Upper lobe of left lung (tissue), 6 donors: ENCODE measurements around the gene GFRA1. TPM values are rescaled to one million over a fixed set of nuclear protein-coding genes. Genes with fewer than 3 reads are reported as not detected.

Experiments
- ATAC-seq, 2 donors: fragments of 200-7000 bp; cut with Tn5 transposase; one replicate each; pipeline ENCODE4 v1.9.1; 2022; ENCODE audit warnings: mild to moderate bottlenecking in 2 of 2, moderate library complexity in 2 of 2; ENCODE audit not compliant: low FRiP score in 2 of 2
- DNase-seq, 2 donors: peaks; one replicate each; pipeline ENCODE4 v3.0.0-alpha.2; 2019 to 2020
- H3K27ac ChIP-seq, 4 donors: fragments of 200-600 bp; sonication (generic); one replicate each; pipeline ENCODE4 v1.5.1; 2016 to 2019
- H3K27me3 ChIP-seq, 4 donors: fragments of 200-600 bp; sonication (generic); one replicate each; pipeline ENCODE4 v1.5.1; 2017 to 2019
- H3K36me3 ChIP-seq, 4 donors: fragments of 200-600 bp; sonication (generic); one replicate each; pipeline ENCODE4 v1.5.1; 2016 to 2019
- H3K4me1 ChIP-seq, 4 donors: fragments of 200-600 bp; sonication (generic); one replicate each; pipeline ENCODE4 v1.5.1; 2018 to 2019
- H3K4me3 ChIP-seq, 4 donors: fragments of 200-600 bp; sonication (generic); one replicate each; pipeline ENCODE4 v1.5.1; 2017 to 2019; ENCODE audit warnings: mild to moderate bottlenecking in 2 of 4, moderate library complexity in 1 of 4
- H3K9me3 ChIP-seq, 4 donors: fragments of 200-600 bp; sonication (generic); one replicate each; pipeline ENCODE4 v1.5.1; 2018 to 2019
- CTCF ChIP-seq, 6 experiments: fragments of 450-650 bp in 4 of 6; fragments of 200-600 bp in 2 of 6; sonication (generic) in 2 of 6; IDR thresholded peaks; one replicate each; pipeline ENCODE4 v1.5.1; 2016 to 2019; ENCODE audit warnings: antibody characterized with exemption in 6 of 6
- EP300 ChIP-seq, 4 donors: sonication (generic); formaldehyde crosslinking; IDR thresholded peaks; one replicate each; pipeline ENCODE4 v1.5.1; 2017; ENCODE audit warnings: antibody characterized with exemption in 4 of 4, control low read depth in 2 of 4
- POLR2A ChIP-seq, 4 donors: fragments of 450-650 bp; IDR thresholded peaks; one replicate each; pipeline ENCODE4 v1.5.1; 2016 to 2017; ENCODE audit warnings: antibody characterized with exemption in 4 of 4, mild to moderate bottlenecking in 2 of 4
- POLR2AphosphoS5 ChIP-seq, 2 donors: sonication (generic); formaldehyde crosslinking; IDR thresholded peaks; one replicate each; pipeline ENCODE4 v1.5.1; 2017; ENCODE audit warnings: antibody characterized with exemption in 2 of 2
- WGBS, 2 donors: methylation state at CpG; one replicate each; pipeline ENCODE4 v1.1.5; 2017 to 2018; 5-methylcytosine and 5-hydroxymethylcytosine counted together
- total RNA-seq, 6 donors: library from RNA; depleted of rRNA in 4 of 6; stranded (reverse); fragments of >200 nt in 4 of 6; gene quantifications; one replicate each; pipeline versions ENCODE4 v1.1.0 to v1.2.1, GENCODE V29; 2016 to 2021
- donor health status: DM: no; HTN: no; CAD: no; lungs with moderate emphysema.
- donor health status: DM: no; HTN: yes; CAD: no; lungs with severe emphysema.

The GFRA1 gene
- total RNA-seq, 6 donors from 2014 or later, result under 0.01 to 9.2 (median 2.3) TPM

DNA sequence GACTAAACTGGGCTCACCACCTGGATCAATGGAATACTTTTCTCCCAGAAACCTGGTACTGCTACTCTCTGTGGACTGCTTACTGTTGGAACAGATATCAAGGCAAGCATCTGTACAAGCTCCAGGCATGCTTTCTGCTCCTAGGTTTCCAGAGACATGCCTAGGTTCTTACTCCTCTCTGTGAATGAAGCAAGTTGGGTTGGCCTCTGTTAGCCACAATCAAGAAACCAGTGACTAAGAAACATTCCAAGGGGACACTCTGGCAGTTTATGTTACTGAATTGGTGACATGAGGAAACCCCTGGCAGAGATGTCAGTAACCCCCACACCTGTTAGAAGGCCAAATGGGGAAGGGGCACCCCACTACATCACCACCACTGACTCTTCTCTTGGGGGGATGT, 121.9 kb downstream of the GFRA1 start:
- H3K27me3 ChIP-seq, result no peaks in the 10 kb centered on the region
- no peak overlapping the region for H3K4me3 ChIP-seq
- ATAC-seq (no peak), DNase-seq (no peak)
- no peaks in the 10 kb centered on the region for H3K36me3 ChIP-seq
- no peak overlapping the region for H3K27ac ChIP-seq
- no peaks in the 10 kb centered on the region for H3K4me1 ChIP-seq
- TF ChIP-seq CTCF (IDR thresholded peaks at IDR 0.05) (no peak), POLR2A (IDR thresholded peaks at IDR 0.05) (no peak), EP300 (IDR thresholded peaks at IDR 0.05) (no peak)
- no peaks in the 10 kb centered on the region for H3K9me3 ChIP-seq

- H3K4me1 ChIP-seq, result no peaks in the 10 kb centered on the region
- WGBS, 2 donors, result 57 to 59% methylated on average over 6 of the region's 6 CpGs
- H3K9me3 ChIP-seq, result no peaks in the 10 kb centered on the region
- no peak for ATAC-seq
- no peaks in the 10 kb centered on the region for H3K36me3 ChIP-seq
- no peaks in the 10 kb centered on the region for H3K27me3 ChIP-seq
- DNase-seq, result no peak
- no peak overlapping the region for H3K4me3 ChIP-seq
- no peak for TF ChIP-seq CTCF (IDR thresholded peaks at IDR 0.05)
- TF ChIP-seq POLR2A (IDR thresholded peaks at IDR 0.05), result no peak
- no peak for TF ChIP-seq EP300 (IDR thresholded peaks at IDR 0.05)
- no peak for TF ChIP-seq POLR2AphosphoS5 (IDR thresholded peaks at IDR 0.05)
- no peak overlapping the region for H3K27ac ChIP-seq
These were observed 122.4 kb downstream of the GFRA1 start for GRCh38 chr10:116150606-116151005.

DNA sequence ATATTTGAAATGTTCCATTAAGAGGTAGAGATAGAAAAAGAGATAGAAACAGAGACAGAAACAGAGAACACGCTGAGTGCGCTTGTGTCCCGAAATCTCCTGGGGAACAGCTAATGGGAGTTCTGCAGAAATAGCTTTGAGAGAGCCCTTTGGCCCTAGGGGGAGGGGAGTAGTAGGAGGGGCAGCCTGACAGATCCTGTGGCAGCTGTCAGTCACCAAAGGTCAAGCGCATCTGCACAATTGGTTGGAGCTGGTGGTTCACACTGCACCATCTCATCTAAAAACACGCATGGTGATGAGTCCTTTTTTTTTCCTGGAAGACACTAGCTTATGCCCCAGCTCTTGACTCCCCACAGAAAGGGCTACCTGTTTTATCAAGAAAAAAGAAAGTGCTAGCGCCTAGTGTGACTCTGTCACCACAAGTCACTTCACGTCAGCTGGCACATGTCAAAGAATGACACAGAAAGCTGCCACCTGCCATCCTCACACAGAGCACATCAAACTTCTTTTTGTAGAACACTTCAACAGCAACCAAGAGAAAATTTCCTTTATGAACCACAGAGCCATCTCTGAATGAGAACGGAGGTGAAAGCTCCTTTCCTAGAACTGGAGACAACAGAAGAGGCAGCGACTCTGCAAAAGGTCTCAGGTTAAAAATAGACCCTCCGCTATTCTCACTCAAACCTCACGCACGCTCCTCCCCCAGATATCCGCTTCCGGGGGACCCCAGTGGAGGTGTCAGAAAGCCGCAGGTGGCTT, 125.7 kb downstream of the GFRA1 start:
- no peaks in the 10 kb centered on the region for H3K36me3 ChIP-seq
- TF ChIP-seq EP300 (IDR thresholded peaks at IDR 0.05) (no peak), CTCF (IDR thresholded peaks at IDR 0.05) (no peak), POLR2AphosphoS5 (IDR thresholded peaks at IDR 0.05) (no peak)
- H3K4me1 ChIP-seq, result no peaks in the 10 kb centered on the region
- 82% methylated on average over 15 of the region's 15 CpGs for WGBS, 2 donors
- no peaks in the 10 kb centered on the region for H3K27me3 ChIP-seq
- no peak for DNase-seq
- no peak overlapping the region for H3K4me3 ChIP-seq
- H3K27ac ChIP-seq, result no peak overlapping the region
- H3K9me3 ChIP-seq, result no peaks in the 10 kb centered on the region
- no peak for ATAC-seq

DNA sequence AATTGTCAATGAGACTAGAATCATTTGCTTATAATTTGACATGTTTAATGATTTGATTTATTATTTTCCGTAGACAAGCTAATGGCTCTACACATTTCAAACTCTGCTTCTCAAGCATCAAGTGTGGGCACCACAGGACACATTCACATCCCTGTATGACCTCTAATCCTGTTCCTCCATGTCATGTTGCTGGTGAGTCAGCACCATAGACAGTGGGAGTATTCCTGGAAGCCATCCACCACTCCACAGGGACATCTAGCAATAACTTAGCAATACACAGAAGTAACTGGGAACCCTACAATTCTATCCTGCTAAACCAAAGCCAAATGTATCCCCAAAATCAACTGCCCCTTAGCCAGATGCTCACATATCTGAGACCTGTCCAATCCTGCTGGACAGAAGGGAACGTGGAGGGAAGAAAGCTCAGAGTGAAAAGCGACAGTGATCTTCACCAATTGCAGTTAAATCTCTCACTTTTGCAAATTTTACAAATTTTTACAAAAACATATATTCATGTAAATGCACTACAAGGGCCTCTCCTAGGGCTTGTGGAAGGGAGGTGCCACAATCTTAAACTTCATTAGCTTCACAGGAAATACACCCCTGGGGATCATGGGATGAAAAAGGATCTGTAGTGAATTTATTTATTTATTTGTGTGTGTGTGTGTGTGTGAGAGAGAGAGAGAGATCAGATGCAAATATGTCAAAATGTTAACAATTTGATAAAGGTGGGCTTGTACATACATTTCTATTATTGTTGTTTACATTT, 126.5 kb downstream of the GFRA1 start:
- Histone ChIP-seq H3K4me1 (no peaks in the 10 kb centered on the region), H3K4me3 (no peak overlapping the region), H3K27ac (no peak overlapping the region), H3K36me3 (no peaks in the 10 kb centered on the region), H3K9me3 (no peaks in the 10 kb centered on the region), H3K27me3 (no peaks in the 10 kb centered on the region)
- no peak for DNase-seq
- peak in 1 of 2 donors; percentile 51 for ATAC-seq
- WGBS, 2 donors, result 88 to 94% methylated on average over 3 of the region's 3 CpGs
- TF ChIP-seq CTCF (IDR thresholded peaks at IDR 0.05) (no peak), EP300 (IDR thresholded peaks at IDR 0.05) (no peak), POLR2A (IDR thresholded peaks at IDR 0.05) (no peak), POLR2AphosphoS5 (IDR thresholded peaks at IDR 0.05) (no peak)
